ENCODE results near the gene TEX11.
A peak's percentile ranks its signal among the peaks of the same experiment; 100 is the strongest.
"Not testable (repeated sequence)": the region's sequence is repeated elsewhere in the genome, so short reads cannot be mapped to it uniquely, and the experiment has no call there.

The TEX11 gene

GRCh38 chrX:70672326-70672725 is 236.2 kb downstream of the TEX11 start (continued):
- TF ChIP-seq TSHZ1 (tag by site-specific recombination; IDR thresholded peaks at IDR 0.05; ENCODE audit: borderline replicate concordance) (no peak), ZNF510 (tag by site-specific recombination; IDR thresholded peaks at IDR 0.05; ENCODE audit: insufficient replicate concordance) (no peak), ZNF677 (tag by site-specific recombination; IDR thresholded peaks at IDR 0.05) (no peak), HOXD13 (CRISPR knock-in tag; IDR thresholded peaks at IDR 0.05; ENCODE audit: borderline replicate concordance) (no peak)

GRCh38 chrX:70669120-70669519 is 239.4 kb downstream of the TEX11 start:
- TF ChIP-seq ZNF26 (tag by site-specific recombination; IDR thresholded peaks at IDR 0.05) (no peak), ZNF692 (tag by site-specific recombination; IDR thresholded peaks at IDR 0.05) (no peak), ZFP69B (tag by site-specific recombination; IDR thresholded peaks at IDR 0.05) (no peak), ZNF596 (tag by site-specific recombination; IDR thresholded peaks at IDR 0.05) (no peak), YY2 (tag by site-specific recombination; IDR thresholded peaks at IDR 0.05) (no peak)

GRCh38 chrX:70664726-70665125 is 243.8 kb downstream of the TEX11 start:
- no peaks in the 10 kb centered on the region for H3K9me3 ChIP-seq (ENCODE audit: control insufficient read depth, insufficient read depth, low read depth, low read length)
- H3K36me3 ChIP-seq (ENCODE audit: control insufficient read depth in 2 of 2, insufficient read depth in 1 of 2, low read length in 2 of 2) = no peaks in the 10 kb centered on the region
- TF ChIP-seq ZNF654 (tag by site-specific recombination; IDR thresholded peaks at IDR 0.05; ENCODE audit: low read depth) (peak; percentile 53), ZBTB7A (tag by site-specific recombination; IDR thresholded peaks at IDR 0.05; ENCODE audit: low read depth) (no peak)
- CTCF ChIA-PET = interaction anchor here (0.5 to 1.9 kb wide), 17 partner anchors 9 to 1318 kb away, joined by 3 to 15 read pairs (median 4); no protein-coding TSS in a partner anchor
- no peak overlapping the region for H3K27ac ChIP-seq (ENCODE audit: extremely low read depth, low read depth, low read length)
- no peak overlapping the region for H3K4me3 ChIP-seq (ENCODE audit: low read depth, low read length)
- H3K4me1 ChIP-seq (ENCODE audit: control insufficient read depth, insufficient read depth, low read length) = no peaks in the 10 kb centered on the region
- POLR2A ChIA-PET = interaction anchor here (0.6 to 0.7 kb wide), 3 partner anchors 65 to 231 kb away, joined by 3 to 6 read pairs (median 5); no protein-coding TSS in a partner anchor

More at GRCh38 chrX:70669120-70669519, 239.4 kb downstream of the TEX11 start:
- POLR2A ChIA-PET = no interaction called here
- Histone ChIP-seq H3K36me3 (ENCODE audit: control insufficient read depth in 2 of 2, insufficient read depth in 1 of 2, low read length in 2 of 2) (no peaks in the 10 kb centered on the region), H3K4me3 (ENCODE audit: low read depth, low read length) (no peak overlapping the region), H3K27ac (ENCODE audit: extremely low read depth, low read depth, low read length) (no peak overlapping the region), H3K4me1 (ENCODE audit: control insufficient read depth, insufficient read depth, low read length) (no peaks in the 10 kb centered on the region; the same call in 1 of the 2 replicates), H3K9me3 (ENCODE audit: control insufficient read depth, insufficient read depth, low read depth, low read length) (no peaks in the 10 kb centered on the region; the same call in 1 of the 2 replicates)
- CTCF ChIA-PET = no interaction called here

GRCh38 chrX:70661124-70661523 is 247.4 kb downstream of the TEX11 start:
- CTCF ChIA-PET; H3K4me3 ChIP-seq (ENCODE audit: low read depth, low read length); H3K4me1 ChIP-seq (ENCODE audit: control insufficient read depth, insufficient read depth, low read length); H3K27ac ChIP-seq (ENCODE audit: extremely low read depth, low read depth, low read length); H3K9me3 ChIP-seq (ENCODE audit: control insufficient read depth, insufficient read depth, low read depth, low read length); H3K36me3 ChIP-seq (ENCODE audit: control insufficient read depth in 2 of 2, insufficient read depth in 1 of 2, low read length in 2 of 2); POLR2A ChIA-PET: not testable (repeated sequence)
